Activated CD4-positive, CD25-positive, alpha-beta regulatory T cell treated with anti-CD3 and anti-CD28 coated beads, Interleukin-2, amount 50 U/mL, for 72 hours (primary cell): Measurements from ENCODE around the gene TMEM229B.

Experiments used
- DNase-seq: peaks from one replicate; pipeline ENCODE4 v3.0.0; 2021

The TMEM229B gene

DNA sequence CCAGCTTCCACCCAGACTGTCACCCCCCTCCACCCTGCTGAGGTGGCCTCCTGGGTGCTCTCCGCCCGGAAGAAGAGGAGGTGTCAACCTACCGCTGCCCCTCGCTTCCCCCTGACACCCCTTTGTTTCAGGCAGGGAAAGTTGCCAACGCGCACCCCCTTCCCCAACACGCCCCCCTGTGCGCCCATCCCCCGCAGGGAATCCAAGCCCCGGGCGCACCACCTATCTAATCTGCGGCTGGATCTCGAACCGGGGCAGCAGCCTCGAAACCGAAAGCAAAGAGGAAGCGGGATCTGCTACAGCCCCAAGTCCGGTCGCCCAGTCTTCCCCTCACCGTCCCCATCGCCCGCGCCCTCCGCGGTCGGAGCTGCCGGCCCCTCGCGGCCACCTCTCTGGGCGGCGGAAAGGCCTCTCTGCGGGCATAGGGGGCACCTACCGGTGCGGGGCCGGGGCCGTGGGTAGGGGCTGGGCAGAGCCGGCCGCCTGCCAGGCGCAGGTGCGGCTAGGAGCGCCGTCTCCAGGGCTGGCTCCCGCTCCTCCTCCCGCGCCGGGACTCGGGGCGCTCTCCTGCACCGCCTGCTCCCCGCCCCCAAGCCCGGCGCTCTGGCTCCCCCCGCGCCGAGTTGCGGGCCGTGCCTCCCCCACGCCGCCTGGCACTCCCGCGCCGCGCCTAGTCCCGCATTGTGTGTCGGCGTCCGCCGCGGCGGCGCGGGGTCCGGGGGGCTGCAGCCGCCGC is 26.3 kb upstream of the TMEM229B start:
- DNase-seq = peak; percentile 43

DNA sequence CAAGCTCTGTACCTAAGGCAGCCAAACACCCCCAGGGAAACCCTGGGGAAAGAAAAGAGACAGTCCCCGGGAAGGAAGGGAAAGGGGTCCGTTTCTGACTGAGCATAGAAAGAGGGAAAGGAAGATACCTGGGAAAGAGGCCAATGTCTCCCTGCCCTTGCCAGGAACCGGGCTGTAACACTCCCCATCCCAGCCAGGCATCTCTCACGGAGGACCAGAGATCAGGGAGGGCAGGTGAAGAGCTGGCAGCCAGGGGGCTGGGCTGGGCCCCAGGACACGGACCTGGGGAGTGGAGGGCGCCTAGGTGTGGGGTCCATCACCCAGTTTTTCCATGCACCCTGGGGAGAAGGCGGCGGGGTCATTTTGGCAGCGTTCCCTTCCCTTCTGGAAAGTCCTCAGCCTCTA is 25.7 kb upstream of the TMEM229B start:
- DNase-seq = no peak

DNA sequence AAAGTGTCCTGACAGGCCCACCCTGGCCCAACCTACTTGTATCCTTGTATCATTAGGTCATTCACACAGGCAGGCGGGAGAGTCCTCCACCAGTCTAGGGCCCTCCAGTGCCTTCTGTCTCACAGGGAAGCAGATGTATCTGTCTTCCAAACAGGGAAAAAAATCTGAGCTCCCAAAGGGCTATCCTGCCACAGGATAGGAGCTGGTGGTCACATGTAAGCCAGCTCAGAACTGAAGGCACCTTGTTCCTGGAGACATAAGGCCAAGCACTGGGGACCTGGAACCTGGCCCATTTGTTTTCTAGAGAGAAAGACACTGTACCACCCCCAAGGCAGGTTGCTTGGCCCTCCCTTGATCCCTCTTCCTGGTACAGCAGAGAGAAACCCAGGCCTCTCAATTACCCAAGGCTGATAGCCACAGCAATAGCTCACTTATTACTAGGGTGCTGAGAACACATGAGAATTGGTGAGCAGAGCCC is 25.1 kb upstream of the TMEM229B start:
- no peak for DNase-seq

DNA sequence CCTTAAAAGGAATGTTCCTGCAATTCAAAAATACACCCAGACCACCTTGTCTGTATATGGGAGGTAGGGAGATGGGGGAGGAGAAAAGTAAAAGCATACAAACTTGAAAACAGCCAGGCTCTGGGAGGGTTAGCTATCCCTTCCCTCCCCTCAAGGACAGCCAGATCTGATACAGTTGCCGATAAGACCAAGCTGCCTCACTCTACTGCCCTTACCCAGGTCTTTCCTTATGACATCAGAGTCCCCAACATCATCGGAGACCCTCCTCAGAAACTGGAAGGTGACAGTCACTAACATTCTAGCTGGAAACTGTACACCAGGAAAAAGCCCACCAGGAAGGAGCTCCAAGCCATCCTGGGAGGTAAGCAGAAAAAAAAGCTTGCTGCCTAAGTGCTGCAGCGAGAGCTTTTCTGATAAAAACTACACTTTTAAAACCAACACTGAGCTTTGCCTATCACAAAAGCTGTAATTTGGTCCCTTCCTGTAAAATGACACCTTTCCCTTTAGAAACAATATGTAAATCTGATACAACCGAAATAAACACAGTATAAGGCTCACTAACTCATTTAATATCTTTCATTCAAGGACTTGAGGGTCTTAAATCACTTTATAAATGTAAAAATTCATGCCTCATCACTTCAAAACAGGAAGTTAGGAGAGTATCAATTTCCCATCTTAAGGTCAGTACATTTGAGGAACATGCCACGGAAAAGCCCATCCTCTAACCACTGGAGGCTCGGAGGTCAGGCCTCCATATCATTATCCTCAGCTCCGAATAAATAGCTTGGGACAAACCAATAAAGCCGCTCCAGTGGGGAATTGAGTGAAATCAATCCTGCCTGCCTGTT is 24.2 kb upstream of the TMEM229B start:
- DNase-seq = no peak

DNA sequence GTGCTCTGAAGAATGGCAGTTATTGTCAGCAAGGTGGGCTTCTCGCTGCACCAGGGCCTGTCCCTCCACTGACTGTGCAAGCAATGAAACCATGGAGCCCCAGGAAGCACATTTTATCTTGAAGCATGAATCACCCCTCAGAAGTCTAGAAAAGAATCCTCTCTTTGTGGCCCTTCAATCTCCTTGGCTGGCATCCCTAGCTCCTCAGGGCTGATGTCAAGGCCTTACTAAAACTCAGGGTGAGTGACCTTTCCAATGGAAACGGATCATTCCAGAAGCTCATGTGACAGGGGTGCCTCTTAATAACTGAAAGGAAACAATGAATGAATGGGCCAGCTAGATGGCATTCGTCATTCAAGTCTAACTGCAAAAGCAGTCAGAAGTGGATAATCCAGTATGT is 22.3 kb upstream of the TMEM229B start:
- DNase-seq = no peak

DNA sequence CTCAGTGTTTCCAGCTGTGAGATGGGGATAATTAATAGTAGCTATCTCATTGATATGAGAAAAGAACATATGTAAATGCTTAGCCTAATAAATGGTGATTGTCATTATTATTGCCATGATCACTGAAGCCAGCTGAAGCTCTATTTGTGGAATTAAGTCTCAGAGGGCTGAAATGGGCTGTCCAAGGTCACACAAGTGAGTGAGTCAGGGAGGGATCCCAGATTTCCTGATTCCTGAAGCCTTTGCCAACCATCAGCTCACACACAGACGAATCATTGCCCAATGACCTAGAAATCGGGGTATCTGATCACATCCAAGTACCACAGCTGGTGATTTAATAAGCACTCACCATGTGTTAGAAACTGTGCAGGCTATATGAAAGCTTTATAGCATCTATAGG is 21.6 kb upstream of the TMEM229B start:
- no peak for DNase-seq

DNA sequence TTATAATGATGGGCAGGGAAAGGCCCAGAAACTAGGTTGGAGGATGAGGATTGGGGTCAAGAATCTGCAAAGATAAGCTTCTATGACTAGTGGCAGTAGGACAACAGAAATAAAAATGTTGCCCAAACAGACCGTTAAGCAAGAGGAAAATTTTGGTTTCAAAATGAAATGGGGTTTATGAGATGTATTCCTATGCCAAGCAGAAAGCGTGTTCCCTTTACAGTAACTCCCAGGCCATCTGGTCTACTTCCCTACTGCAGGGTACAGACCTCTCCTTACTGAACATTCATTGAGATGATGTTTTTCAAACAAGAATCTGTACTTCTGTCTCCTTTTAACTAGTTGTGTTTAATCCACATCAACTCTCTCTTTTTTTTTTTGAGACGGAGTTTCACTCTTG is 20.4 kb upstream of the TMEM229B start:
- DNase-seq = no peak

DNA sequence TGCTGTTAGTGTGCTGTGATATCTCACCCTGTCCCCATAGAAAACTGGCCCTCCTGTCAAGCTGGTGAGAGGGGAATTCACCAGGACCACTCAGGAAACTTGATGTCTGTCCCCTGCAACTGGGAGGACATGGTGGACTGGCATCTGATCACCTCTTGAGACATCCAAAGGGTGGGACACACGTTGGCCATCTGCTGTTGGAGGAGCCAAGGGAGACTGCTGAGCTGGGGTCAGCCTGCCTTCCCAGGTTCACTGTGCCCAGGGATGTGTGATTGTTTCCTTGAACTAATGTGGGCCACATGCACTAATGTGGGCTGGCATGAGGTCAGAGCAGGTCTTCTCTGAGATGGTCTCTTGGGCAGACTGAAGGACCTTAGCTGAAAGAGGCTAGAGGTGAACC is 16.7 kb upstream of the TMEM229B start:
- DNase-seq = no peak

DNA sequence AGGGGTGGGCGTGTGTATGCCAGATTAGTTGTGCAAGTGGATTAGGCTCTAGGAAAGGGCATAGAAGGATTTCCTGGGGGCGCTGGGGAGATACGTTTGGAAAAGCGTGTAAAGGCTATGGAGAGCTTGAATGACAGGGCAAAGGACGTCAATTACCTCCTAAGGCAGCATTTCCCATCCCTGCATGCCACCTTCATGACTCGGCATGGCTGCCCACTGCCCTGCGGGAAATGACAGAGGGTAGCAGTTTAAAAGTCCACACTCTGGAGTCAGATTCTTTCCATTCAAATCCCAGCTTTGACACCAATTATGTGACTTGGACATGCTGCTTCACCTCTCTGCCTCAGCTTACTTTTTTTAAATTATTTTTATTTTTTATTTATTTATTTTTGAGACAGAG is 14.8 kb upstream of the TMEM229B start:
- DNase-seq = no peak

DNA sequence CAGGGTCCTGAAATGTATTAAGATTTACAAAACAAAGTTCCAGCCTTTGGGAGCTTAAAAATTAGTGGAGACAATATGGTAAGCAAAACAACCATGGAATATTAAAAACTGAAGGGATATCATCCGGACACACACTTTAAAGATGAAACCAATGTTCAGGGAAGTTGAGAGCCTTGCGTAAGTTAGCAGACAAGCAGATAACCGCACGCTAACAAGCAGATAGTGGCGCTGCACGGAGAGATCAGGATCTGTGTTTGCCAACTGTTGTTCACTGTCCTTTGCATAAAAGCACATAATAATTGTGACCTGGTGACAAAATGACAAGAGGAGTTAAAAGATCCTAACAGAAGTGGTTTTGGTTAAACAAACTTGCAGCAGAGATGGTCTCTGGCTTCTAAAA is 14.3 kb upstream of the TMEM229B start:
- DNase-seq = no peak

DNA sequence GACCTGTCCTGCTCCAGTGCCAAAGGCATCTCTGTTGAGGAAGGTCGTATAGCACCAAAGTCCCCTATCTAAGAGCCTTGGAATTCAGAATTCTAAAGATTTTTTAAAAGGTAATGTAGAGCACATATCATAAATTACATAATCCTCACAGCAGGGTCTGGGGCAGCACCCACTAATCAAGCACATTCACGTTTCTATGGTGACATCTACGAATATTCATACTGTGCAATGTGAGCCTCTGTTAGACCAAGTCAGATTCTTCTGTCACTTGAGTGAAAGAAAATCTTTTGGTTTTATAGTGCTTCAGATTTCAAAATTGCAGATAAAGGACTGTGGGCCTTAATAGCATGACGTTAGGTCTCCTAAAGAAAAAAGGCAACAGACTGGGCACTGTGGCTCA is 13.1 kb upstream of the TMEM229B start:
- no peak for DNase-seq

DNA sequence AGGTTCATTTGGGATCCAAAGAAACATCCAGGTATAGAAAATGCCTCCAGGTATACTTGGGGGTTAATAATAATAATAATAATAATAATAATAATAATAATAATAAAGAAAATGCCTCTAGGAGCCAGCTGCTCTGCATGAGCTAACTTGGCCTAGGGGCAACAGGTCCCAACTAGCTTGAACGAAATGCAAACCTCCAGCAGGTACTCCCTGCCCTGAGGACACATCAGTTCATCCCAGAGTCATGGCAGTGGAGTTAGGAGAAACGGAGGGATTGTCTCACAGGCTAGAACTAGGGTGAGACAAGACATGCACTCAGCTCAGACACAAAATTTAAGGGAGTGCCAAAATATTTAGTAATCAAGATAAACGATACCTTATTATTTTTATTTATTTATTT is 12.5 kb upstream of the TMEM229B start:
- DNase-seq = no peak

DNA sequence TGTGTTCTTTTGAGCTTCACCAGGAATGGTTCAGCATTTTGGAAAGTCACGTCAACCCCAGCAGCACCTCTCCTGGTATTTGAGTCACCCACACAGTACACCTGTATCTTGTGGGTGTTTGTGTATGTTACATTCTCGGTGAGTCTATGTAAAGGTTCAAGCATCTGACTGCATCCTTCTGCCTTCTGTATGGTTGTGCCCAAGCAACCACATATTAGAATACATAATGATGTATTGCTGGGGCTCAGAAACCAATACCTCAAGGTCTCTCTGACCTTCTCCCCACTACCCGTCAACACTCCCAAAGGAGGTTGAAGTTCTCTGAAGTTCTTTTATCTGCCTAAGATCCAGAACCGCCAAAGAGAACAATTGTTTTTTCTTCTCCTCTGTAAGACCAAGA is 9.2 kb upstream of the TMEM229B start:
- DNase-seq = no peak

DNA sequence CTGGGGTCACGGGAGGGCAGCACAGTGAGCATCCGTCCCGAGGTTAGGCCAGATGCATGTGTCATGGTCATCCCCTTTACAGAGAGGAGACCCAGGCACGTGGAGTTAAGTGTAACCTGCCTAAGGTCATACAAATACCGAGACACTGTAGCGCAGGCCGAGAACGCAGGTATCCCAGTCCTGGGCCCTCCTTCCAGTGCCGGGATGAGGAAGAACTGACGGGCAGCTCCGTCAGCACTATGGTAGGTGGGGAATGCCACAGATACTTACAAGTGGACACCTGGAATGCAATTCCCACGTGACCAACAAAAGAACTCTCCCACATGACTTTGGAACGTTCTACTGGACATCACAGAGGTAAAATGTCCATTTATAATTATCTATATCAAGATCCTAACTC is 8.7 kb upstream of the TMEM229B start:
- no peak for DNase-seq

DNA sequence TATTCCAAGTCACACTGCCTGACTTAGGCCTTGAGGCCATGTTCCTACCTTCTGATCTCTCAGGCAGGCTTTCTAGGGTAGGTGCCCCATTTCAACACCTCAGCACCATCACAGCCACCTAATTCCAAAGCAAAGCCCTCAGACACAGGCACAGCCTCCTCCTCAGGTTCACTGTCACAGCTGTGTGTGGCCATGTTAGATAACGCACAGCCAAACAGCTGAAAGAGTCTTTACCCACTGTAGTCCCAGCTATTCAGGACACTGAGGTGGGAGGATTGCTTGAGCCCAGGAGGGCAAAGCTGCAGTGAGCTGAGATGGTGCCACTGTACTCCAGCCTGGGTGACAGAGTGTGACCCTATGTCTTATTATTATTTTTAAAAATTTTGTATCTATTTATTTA is 7.3 kb upstream of the TMEM229B start:
- no peak for DNase-seq

DNA sequence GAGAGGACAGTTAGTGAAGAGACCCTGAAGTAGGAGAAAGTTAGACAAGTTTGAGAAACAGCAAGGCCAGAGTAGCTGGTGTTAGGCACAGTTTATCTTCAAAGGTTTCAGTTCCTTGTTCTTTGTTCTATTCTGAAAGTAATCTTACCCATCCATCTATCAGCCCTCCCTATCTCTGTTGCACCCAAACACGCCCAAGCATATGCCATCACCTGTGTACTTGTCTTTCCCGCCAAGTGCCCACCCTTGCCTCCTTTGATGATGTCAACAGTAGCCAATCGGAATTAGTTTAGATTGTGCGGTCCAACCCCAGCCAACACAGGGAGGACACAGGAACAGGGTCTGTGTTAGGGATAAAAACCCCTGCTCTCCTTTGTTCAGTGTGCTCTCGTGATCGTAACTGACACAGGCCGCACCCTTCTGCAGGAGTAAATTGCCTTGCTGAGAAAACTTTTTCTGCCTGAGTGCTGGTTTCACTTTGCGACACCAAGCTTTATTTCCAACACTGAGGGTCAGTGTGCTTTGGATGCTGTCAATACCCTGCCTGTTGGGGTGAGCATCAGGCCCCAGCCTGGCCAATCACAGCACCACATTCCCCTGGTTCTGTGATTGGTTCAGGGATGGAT is 4.7 kb upstream of the TMEM229B start:
- no peak for DNase-seq

DNA sequence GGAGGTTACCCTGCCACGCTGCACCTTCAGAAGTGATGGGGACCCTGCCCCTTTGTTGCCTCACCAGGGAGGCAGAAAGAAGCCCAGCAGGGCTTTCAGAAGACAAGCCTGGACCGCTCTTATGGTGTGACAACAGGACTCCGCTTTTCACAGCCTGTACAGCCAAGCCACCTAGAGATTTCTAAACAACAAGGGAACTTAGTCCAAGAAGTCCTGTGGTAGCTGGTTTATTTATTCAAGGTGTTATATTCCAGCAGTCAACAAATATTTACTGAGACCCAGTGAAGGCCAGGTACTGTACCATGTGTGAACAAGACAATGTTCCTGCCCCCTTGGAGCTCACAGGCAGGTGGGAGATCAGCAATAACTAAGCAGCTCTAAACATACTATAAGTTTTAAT is 4.0 kb upstream of the TMEM229B start:
- DNase-seq = no peak

DNA sequence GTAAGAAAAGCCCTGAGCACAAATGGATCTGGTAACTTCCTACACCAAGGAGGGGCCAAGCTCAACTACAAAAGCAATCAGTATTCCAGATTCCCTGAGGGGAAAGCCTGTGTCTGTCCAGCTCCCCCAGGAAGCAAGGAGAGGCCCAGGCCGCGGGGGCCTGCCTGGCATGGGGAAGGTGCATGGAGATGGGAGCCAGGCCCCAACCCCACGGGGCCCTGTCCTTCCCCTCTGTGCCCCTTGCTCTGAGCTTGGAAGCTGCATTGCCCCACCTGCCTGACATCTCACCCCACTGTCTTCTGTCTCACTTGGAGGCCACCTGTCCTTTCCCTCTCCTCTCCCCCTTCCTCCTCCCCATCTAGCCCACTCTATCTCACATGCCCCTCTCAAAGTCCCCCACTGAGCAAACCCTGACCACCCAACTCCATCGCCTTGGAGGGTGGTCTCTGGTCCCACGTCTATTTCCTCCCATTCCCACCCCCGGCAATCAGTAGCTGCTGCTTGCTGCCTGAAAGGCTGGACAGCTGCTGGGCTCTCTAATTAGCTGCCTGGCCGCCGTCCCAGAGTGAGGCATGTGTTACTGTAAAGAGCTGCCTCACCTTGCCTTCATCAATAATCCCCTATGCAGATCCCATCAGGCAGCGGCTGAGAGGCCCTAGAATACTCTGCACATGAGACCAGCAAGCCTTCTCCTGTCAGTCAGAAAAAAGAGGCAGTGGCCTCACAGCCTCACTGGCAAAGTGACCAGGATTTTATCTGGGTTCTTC is 3.4 kb upstream of the TMEM229B start:
- no peak for DNase-seq

DNA sequence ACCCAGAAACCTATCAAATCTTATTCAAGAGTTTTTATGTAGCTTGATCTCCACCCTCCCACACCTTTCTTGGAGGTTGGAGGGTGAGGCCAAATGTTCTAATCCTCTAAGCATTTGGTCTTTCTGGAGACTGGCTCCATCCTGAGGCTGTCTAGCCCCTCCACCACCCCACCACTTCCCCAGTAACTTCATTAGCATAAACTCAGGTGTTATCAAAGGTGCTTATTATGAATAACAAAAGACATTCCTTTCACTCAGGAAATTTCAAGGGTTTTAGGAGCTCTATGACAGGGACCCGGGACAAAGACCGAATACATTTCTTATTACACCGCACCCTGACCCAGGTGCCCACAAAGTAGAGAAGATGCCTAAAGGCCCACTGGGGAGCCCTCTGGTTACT is 2.8 kb upstream of the TMEM229B start:
- no peak for DNase-seq

DNA sequence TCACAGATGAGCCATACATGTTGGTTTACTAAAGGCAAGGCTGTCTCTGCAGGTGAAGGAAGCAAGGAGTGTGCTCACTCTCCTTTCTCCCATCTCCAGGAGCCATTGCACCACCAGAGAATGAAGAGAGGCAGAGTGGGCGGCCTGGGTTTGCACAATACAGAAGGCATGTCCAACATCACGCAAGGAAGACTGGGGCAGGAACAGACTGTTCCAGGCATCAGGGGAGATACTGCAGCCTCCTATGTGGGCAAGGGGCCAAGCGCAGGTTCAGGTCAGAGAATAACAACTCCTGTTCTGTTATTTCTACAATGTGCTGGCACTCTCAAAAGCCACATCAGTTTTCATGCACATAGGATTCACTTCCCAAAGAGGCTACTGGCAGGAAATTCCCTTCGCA is 1.7 kb upstream of the TMEM229B start:
- DNase-seq = no peak

DNA sequence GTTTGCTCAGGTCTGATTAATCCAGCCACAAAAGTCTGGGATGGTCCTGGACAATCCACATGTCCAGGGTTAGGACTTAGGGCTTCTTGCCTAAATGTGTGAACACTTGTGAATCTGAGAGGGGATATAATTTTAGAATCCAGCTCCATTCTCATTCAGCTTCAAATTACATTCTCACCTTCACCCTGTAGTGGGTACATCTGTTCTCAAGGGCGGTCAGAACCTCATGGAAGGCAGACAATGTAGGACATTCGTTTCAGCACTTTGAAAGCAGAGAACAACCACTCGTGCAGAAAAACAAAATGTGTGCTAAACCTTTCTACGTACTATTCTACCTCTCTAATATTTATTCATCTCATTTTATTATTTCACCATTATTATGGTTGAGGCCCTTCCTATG is 1.2 kb downstream of the TMEM229B start:
- DNase-seq = no peak

DNA sequence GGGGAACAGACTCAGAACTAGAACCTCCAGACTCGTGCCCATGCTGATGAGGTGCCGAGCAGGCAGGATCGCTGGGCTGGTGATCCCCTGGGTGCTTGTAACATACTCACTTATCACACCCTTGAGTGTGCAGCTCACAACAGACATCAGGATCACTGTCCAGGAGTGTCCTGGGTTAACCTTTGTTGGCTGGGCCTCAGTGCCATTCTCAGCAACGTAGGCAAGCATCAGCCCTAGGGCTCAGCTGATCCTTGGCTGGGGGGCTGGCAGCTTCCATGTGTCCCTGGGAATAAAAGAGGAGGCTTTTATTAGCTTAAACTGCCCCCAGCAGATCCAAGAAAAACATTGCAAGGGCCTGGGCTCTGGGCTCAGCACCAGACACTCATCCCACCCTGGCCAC is 1.6 kb downstream of the TMEM229B start:
- DNase-seq = no peak

DNA sequence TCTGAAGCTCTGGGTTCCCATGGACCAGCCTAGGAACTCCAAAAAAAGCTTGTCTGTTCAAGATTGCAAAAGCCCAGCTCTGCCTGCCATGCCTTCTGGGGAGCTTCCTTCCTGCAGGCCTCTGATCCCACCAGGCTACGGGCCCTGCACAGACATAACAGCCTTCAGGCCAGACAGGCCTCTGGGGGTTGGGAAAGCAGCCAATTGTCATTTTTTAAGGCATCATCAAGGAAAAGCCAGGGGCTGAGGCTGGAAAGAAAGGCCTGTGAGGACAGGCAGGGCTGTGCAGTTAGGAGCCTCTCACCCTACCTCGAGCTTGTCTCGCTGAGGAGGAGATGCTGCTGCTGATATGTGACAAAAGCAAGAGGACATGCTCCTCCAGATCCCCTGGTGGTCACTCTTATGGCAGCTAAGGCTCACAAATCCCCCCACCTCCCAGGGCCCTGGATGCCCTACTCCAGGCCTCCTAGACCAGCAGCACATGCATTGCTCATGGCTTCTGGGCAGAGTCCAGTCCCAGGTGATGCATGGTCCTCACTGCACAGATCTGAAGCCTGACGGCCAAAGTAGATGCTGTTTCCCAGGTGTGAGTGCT is 2.9 kb downstream of the TMEM229B start:
- DNase-seq = no peak
